MCF 10A (cell line): ENCODE results near the gene FLT1. TPM values are rescaled to one million over a fixed set of nuclear protein-coding genes. Genes with fewer than 3 reads are reported as not detected.

Source experiments
- BruUV-seq: library from RNA; stranded (reverse); fragments of 400-500 nt; replicated peaks from 2 replicates; lab custom pipeline; 2021; lab: Mats Ljungman, UMichigan
- CTCF ChIA-PET: fragments of 300-600 bp; sonication (Branson Sonifier 250); formaldehyde crosslinking; extraction: SDS; loops from one replicate; lab custom pipeline; 2021; ENCODE audit warnings: antibody characterized with exemption, inconsistent platforms; lab: Yijun Ruan, JAX
- POLR2A ChIA-PET: fragments of 300-600, 350-650 bp; sonication (Branson Sonifier 250); formaldehyde crosslinking; extraction: SDS; loops from one replicate; lab custom pipeline; 2020; ENCODE audit warnings: antibody characterized with exemption, inconsistent platforms; lab: Yijun Ruan, JAX
- DNase-seq: peaks from one replicate; pipeline ENCODE4 v3.0.0-alpha.2; 2018; ENCODE audit not compliant: unreplicated experiment
- H3K27ac Mint-ChIP-seq: one replicate; pipeline ENCODE4 v1.8.0; 2022; ENCODE audit warnings: mild to moderate bottlenecking, low read depth, mixed read lengths; ENCODE audit not compliant: unreplicated experiment
- H3K27me3 Mint-ChIP-seq: one replicate; pipeline ENCODE4 v1.8.0; 2022; ENCODE audit warnings: mixed read lengths; ENCODE audit not compliant: insufficient read depth, unreplicated experiment
- H3K36me3 Mint-ChIP-seq: one replicate; pipeline ENCODE4 v1.8.0; 2022; ENCODE audit warnings: mild to moderate bottlenecking, moderate library complexity, mixed read lengths; ENCODE audit not compliant: insufficient read depth, unreplicated experiment
- H3K4me1 Mint-ChIP-seq: one replicate; pipeline ENCODE4 v1.8.0; 2022; ENCODE audit warnings: mixed read lengths; ENCODE audit not compliant: insufficient read depth, unreplicated experiment
- H3K4me3 Mint-ChIP-seq: one replicate; pipeline ENCODE4 v1.8.0; 2022; ENCODE audit warnings: mild to moderate bottlenecking, moderate library complexity, mixed read lengths; ENCODE audit not compliant: unreplicated experiment
- H3K9me3 Mint-ChIP-seq: one replicate; pipeline ENCODE4 v1.8.0; 2022; ENCODE audit warnings: mixed read lengths; ENCODE audit not compliant: unreplicated experiment
- CTCF ChIP-seq: fragments of 200-600 bp; IDR thresholded peaks from one replicate; pipeline ENCODE4 v1.8.0; 2022; ENCODE audit warnings: antibody characterized with exemption, mild to moderate bottlenecking; ENCODE audit not compliant: unreplicated experiment
- intact Hi-C: fragments of 100-400 bp; cut with micrococcal nuclease; formaldehyde crosslinking; loops from 2 replicates; pipeline ENCODE4 v1.14.1; 2022
- total RNA-seq: library from RNA; stranded (reverse); gene quantifications from 2 replicates; pipeline ENCODE4 v1.2.3, GENCODE V29; 2022

Gene FLT1
- total RNA-seq, 1 experiment from 2014 or later, result not detected

DNA sequence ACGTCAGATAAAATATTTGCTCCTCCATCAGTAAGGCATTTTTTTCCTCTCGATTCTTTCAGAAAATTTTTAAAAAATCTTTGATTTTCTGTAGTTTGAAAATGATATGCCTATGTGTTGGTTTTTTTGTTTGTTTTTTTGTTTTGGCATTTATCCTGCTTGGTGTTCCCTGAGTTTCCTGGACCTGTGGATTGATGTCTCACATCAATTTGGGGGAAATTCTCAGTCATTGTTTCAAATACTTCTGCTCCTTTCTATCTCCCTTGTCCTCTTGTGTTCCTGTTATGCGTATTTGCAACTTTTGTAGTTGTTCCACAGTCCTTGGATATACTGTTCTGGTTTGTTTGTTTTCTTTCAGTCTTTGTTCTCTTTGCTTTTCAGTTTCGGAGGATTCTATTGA lies 18.8 kb upstream of the FLT1 start:
- CTCF ChIA-PET, result no interaction called here
- no peak for DNase-seq
- intact Hi-C loops, result no loop called here
- Mint-ChIP-seq H3K4me3 (no peak overlapping the region), H3K27ac (no peak overlapping the region), H3K27me3 (peaks cover 63% of the 10 kb centered on the region), H3K36me3 (no peaks in the 10 kb centered on the region), H3K9me3 (no peaks in the 10 kb centered on the region), H3K4me1 (no peaks in the 10 kb centered on the region)
- no TSS peak for BruUV-seq
- no peak for TF ChIP-seq CTCF
- POLR2A ChIA-PET, result no interaction called here

DNA sequence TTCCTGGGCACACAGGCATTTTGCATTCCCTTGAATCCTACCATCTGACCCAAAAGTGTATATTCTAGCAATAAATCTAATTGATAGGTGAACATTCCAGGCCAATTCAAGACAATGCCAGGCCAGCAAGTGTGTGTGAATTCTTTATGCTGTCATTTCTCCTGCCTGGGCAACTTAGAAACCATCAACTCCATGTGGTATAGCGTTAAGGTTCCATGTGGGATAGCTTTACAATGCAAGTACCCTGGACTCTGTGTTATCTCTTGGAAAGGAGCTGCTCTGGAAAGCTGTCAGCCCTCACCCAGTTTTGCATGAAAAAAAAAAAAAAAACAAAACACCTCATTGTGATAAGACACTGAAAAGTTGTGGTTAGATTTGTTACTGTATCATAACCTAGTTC lies 15.6 kb upstream of the FLT1 start:
- H3K9me3 Mint-ChIP-seq, result no peaks in the 10 kb centered on the region
- BruUV-seq, result no TSS peak
- ChIA-PET CTCF (no interaction called here), POLR2A (no interaction called here)
- H3K4me1 Mint-ChIP-seq, result no peaks in the 10 kb centered on the region
- no peak for DNase-seq
- peaks cover 36% of the 10 kb centered on the region for H3K27me3 Mint-ChIP-seq
- H3K4me3 Mint-ChIP-seq, result no peak overlapping the region
- H3K27ac Mint-ChIP-seq, result no peak overlapping the region
- H3K36me3 Mint-ChIP-seq, result no peaks in the 10 kb centered on the region
- no peak for TF ChIP-seq CTCF
- intact Hi-C loops, result no loop called here

DNA sequence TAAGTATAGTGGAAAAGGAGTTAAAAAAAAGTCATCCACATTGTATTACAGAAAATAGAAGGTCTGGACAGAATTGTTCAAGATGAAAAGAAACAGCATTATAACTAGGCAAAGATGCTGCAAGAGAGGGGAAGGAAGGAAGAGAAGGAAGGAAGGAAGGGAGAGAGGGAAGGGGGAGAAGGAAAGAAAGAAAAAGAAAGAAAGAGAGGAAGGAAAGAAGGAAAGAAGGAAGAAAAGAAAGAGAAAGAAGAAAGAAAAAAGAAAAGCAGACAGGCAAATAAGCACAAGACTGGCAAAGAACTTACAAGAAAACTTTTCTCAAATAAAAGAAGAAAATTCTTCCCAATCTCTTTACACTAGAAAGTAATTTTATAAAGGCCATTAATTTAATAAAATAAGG lies 15.1 kb upstream of the FLT1 start:
- Mint-ChIP-seq H3K27ac (no peak overlapping the region), H3K27me3 (peaks cover 32% of the 10 kb centered on the region), H3K36me3 (no peaks in the 10 kb centered on the region), H3K9me3 (no peaks in the 10 kb centered on the region), H3K4me1 (no peaks in the 10 kb centered on the region), H3K4me3 (no peak overlapping the region)
- ChIA-PET POLR2A (no interaction called here), CTCF (no interaction called here)
- TF ChIP-seq CTCF, result no peak
- BruUV-seq, result no TSS peak
- intact Hi-C loops, result no loop called here
- DNase-seq, result no peak

- no peak for TF ChIP-seq CTCF
- BruUV-seq, result no TSS peak
- intact Hi-C loops, result no loop called here
- DNase-seq, result no peak
- Mint-ChIP-seq H3K27me3 (peaks cover 16% of the 10 kb centered on the region), H3K4me1 (no peaks in the 10 kb centered on the region), H3K27ac (no peak overlapping the region), H3K4me3 (no peak overlapping the region), H3K9me3 (no peaks in the 10 kb centered on the region), H3K36me3 (no peaks in the 10 kb centered on the region)
- CTCF ChIA-PET, result no interaction called here
- POLR2A ChIA-PET, result no interaction called here
These were observed 10.7 kb upstream of the FLT1 start for GRCh38 chr13:28505543-28506135.
